Testis (tissue), 3 donors: ENCODE data around the gene CPHXL. TPM values are rescaled to one million over a fixed set of nuclear protein-coding genes. Genes with fewer than 3 reads are reported as not detected.

Source experiments
- DNase-seq: peaks from one replicate; pipeline ENCODE4 v3.0.0-alpha.2; 2019
- H3K27ac ChIP-seq, 2 donors: fragments of 200-600 bp; sonication (generic); one replicate each; pipeline ENCODE4 v1.5.1; 2019
- H3K27me3 ChIP-seq: fragments of 200-600 bp; sonication (generic); one replicate; pipeline ENCODE4 v1.5.1; 2019
- H3K36me3 ChIP-seq: fragments of 200-600 bp; sonication (generic); one replicate; pipeline ENCODE4 v1.5.1; 2017; ENCODE audit warnings: low read depth; ENCODE audit errors: missing control alignments
- H3K4me1 ChIP-seq: fragments of 200-600 bp; sonication (generic); one replicate; pipeline ENCODE4 v1.5.1; 2019
- H3K4me3 ChIP-seq, 2 donors: fragments of 200-600 bp; sonication (generic); one replicate each; pipeline ENCODE4 v1.5.1; 2017 to 2019
- H3K9me3 ChIP-seq: fragments of 200-600 bp; sonication (generic); one replicate; pipeline ENCODE4 v1.5.1; 2017
- POLR2A ChIP-seq: fragments of 450-650 bp; IDR thresholded peaks from one replicate; pipeline ENCODE4 v1.6.1; 2017; ENCODE audit warnings: antibody characterized with exemption, mild to moderate bottlenecking, moderate library complexity
- WGBS, 2 donors: methylation state at CpG; one replicate each; pipeline ENCODE4 v1.1.5; 2018; 5-methylcytosine and 5-hydroxymethylcytosine counted together
- intact Hi-C: fragments of 100-400 bp; cut with DNase I; formaldehyde crosslinking; loops from one replicate; pipeline ENCODE4 v1.15.1; 2023; ENCODE audit warnings: low total_unique reads
- polyA plus RNA-seq: library from polyadenylated mRNA; stranded (reverse); fragments of 350-450 nt; fragmentation: Illumina TruSeq; extraction: RNeasy Lipid Tissue Mini Kit (QIAGEN cat#74804); gene quantifications from one replicate; pipeline ENCODE4 v1.2.3, GENCODE V29; 2014; ENCODE audit warnings: low read depth, low replicate concordance; ENCODE audit not compliant: insufficient read depth
- total RNA-seq, 2 donors: library from RNA; depleted of rRNA; stranded (reverse); fragments of >200 nt; gene quantifications; one replicate each; pipeline ENCODE4 v1.2.3, GENCODE V29; 2016
- TF ChIP-seq, protein P1 (sequence below), 3 experiments: fragments of 450-650 bp in 2 of 3; fragments of 200-600 bp in 1 of 3; sonication (generic) in 1 of 3; IDR thresholded peaks; one replicate each; pipeline ENCODE4 v1.5.1; 2016 to 2019; ENCODE audit warnings: antibody characterized with exemption in 3 of 3, mild to moderate bottlenecking in 2 of 3, moderate library complexity in 1 of 3

The CPHXL gene
- total and polyA plus RNA-seq, 3 donors from 2014 or later = 0.54 to 1.2 (median 0.68) TPM

GRCh38 chr16:75710344-75710743, 15.9 kb downstream of the CPHXL start:
- no peak for DNase-seq
- H3K36me3 ChIP-seq = no peaks in the 10 kb centered on the region
- WGBS, 2 donors = 92 to 98% methylated on average over 2 of the region's 2 CpGs
- no peaks in the 10 kb centered on the region for H3K4me1 ChIP-seq
- no peak overlapping the region for H3K4me3 ChIP-seq
- TF ChIP-seq POLR2A = no peak
- TF ChIP-seq, protein P1, sequence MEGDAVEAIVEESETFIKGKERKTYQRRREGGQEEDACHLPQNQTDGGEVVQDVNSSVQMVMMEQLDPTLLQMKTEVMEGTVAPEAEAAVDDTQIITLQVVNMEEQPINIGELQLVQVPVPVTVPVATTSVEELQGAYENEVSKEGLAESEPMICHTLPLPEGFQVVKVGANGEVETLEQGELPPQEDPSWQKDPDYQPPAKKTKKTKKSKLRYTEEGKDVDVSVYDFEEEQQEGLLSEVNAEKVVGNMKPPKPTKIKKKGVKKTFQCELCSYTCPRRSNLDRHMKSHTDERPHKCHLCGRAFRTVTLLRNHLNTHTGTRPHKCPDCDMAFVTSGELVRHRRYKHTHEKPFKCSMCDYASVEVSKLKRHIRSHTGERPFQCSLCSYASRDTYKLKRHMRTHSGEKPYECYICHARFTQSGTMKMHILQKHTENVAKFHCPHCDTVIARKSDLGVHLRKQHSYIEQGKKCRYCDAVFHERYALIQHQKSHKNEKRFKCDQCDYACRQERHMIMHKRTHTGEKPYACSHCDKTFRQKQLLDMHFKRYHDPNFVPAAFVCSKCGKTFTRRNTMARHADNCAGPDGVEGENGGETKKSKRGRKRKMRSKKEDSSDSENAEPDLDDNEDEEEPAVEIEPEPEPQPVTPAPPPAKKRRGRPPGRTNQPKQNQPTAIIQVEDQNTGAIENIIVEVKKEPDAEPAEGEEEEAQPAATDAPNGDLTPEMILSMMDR (IDR thresholded peaks at IDR 0.05) = no peak
- no peaks in the 10 kb centered on the region for H3K9me3 ChIP-seq
- intact Hi-C loops = no loop called here
- H3K27ac ChIP-seq = no peak overlapping the region
- H3K27me3 ChIP-seq = no peaks in the 10 kb centered on the region

GRCh38 chr16:75703306-75703705, 23.0 kb downstream of the CPHXL start:
- no peak for DNase-seq
- 92 to 100% methylated on average over 4 of the region's 4 CpGs for WGBS, 2 donors
- no peak for TF ChIP-seq POLR2A
- TF ChIP-seq, protein P1 (IDR thresholded peaks at IDR 0.05) = no peak

DNA sequence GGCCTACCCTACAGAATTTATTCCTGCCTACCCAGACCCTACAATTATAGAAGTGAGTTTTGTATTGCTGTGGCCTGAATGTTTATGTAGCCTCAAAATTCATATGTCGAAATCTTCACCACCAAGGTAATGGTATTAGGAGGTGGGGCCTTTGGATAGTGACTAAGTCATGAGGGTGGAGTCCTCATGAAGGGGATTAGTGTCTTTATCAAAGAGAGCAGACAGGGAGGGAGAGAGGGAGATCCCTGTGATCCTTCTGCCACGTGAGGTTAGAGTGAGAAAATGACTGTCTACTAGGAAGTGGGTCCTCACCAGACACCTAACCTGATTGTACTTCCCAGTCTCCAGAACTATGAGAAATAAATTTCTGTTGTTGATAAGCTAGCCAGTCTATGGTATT, 24.0 kb downstream of the CPHXL start:
- no peaks in the 10 kb centered on the region for H3K36me3 ChIP-seq
- H3K27ac ChIP-seq = no peak overlapping the region
- WGBS, 2 donors = 84 to 89% methylated on average over 2 of the region's 2 CpGs
- no peak for DNase-seq
- H3K4me3 ChIP-seq = no peak overlapping the region
- no peaks in the 10 kb centered on the region for H3K9me3 ChIP-seq
- TF ChIP-seq, protein P1 (IDR thresholded peaks at IDR 0.05) = no peak
- no peaks in the 10 kb centered on the region for H3K27me3 ChIP-seq
- no peaks in the 10 kb centered on the region for H3K4me1 ChIP-seq
- intact Hi-C loops = no loop called here

More at GRCh38 chr16:75703306-75703705, 23.0 kb downstream of the CPHXL start:
- no peak overlapping the region for H3K4me3 ChIP-seq
- H3K27me3 ChIP-seq = no peaks in the 10 kb centered on the region
- no peaks in the 10 kb centered on the region for H3K9me3 ChIP-seq
- no peaks in the 10 kb centered on the region for H3K4me1 ChIP-seq
- no peaks in the 10 kb centered on the region for H3K36me3 ChIP-seq
- intact Hi-C loops = no loop called here
- H3K27ac ChIP-seq = no peak overlapping the region

DNA sequence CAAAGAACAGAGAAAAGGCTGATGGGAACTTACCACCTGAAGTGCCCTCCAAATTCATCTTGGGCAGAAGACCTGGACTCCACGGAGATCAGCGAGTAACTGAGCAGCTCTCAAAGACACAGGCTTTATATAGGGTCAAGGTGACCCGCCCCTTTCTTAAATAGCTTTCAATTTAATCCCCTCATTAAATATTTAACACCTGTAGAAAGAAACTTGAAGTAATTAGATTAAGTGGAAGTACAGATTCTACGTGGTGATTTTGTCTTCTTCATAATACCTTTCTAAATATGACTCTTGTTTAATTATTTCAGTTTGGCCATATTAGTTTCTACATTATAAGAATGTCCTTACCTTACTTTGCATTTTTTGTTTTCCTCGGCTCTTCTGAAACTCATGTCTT, 24.9 kb downstream of the CPHXL start, which contains the start of gene DUXB:
Gene DUXB (minus strand): TSS at position 101 of the 400 bp plus-strand sequence. CDS start 43 bp downstream, at position 58.
- Histone ChIP-seq H3K9me3 (no peaks in the 10 kb centered on the region), H3K27me3 (no peaks in the 10 kb centered on the region), H3K36me3 (no peaks in the 10 kb centered on the region), H3K4me1 (no peaks in the 10 kb centered on the region), H3K27ac (no peak within 1 kb of the TSS), H3K4me3 (no peak within 1 kb of the TSS)
- intact Hi-C loops = no loop called here
- no peak for DNase-seq
- TF ChIP-seq, protein P1 (IDR thresholded peaks at IDR 0.05) = no peak
- WGBS, 2 donors = 89 to 96% methylated on average over 5 of the region's 5 CpGs

DNA sequence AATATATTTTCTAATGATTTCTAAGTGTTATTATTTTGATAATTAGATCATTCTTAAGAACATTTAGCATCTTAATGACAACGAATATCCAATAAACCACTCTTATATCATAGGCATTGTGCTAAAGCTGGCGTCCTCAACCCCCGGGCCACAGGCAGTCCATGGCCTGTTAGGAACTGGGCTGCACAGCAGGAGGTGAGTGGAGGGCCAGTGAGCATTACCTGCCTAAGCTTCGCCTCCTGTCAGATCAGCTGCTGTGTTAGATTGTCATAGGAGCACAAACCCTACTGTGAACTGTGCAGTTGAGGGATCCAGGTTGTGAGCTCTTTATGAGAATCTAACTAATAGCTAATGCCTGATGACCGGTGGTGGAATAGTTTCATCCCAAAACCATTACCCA, 28.7 kb downstream of the CPHXL start:
- DNase-seq = no peak
- WGBS, 2 donors = 92% methylated on average over 5 of the region's 5 CpGs
- H3K4me3 ChIP-seq = no peak overlapping the region

More for the DNA sequence above, 28.7 kb downstream of the CPHXL start:
- Histone ChIP-seq H3K36me3 (no peaks in the 10 kb centered on the region), H3K27ac (no peak overlapping the region), H3K4me1 (no peaks in the 10 kb centered on the region), H3K27me3 (no peaks in the 10 kb centered on the region), H3K9me3 (no peaks in the 10 kb centered on the region)
- intact Hi-C loops = no loop called here
- TF ChIP-seq POLR2A = no peak
- TF ChIP-seq, protein P1 (IDR thresholded peaks at IDR 0.05) = no peak
